Neural progenitor cell (in vitro differentiated cells): Measurements from ENCODE around the gene MS4A7. TPM values are rescaled to one million over a fixed set of nuclear protein-coding genes. Genes with fewer than 3 reads are reported as not detected.

Experiments used
- DNase-seq: peaks from one replicate; pipeline ENCODE4 v3.0.0-alpha.2; 2016; ENCODE audit warnings: low spot score
- H2AFZ ChIP-seq: fragments of 200-600 bp; sonication (generic); replicated peaks from 2 replicates; pipeline ENCODE4 v1.6.1; 2016; ENCODE audit warnings: antibody characterized with exemption
- H3F3A ChIP-seq: fragments of 200-600 bp; sonication (generic); 2 replicates; pipeline ENCODE4 v1.6.1; 2016; ENCODE audit warnings: antibody characterized with exemption, low read depth
- H3K27ac ChIP-seq: fragments of 200-600 bp; sonication (generic); 2 replicates; pipeline ENCODE4 v1.5.1; 2016; ENCODE audit warnings: mild to moderate bottlenecking
- H3K27me3 ChIP-seq: fragments of 200-600 bp; sonication (generic); 2 replicates; pipeline ENCODE4 v1.6.1; 2016; ENCODE audit warnings: mild to moderate bottlenecking, moderate library complexity
- H3K36me3 ChIP-seq: fragments of 200-600 bp; sonication (generic); 2 replicates; pipeline ENCODE4 v1.5.1; 2016
- H3K4me1 ChIP-seq: fragments of 200-600 bp; sonication (generic); 2 replicates; pipeline ENCODE4 v1.6.1; 2016; ENCODE audit warnings: mixed run types
- H3K4me2 ChIP-seq: fragments of 200-600 bp; sonication (generic); 2 replicates; pipeline ENCODE4 v1.6.1; 2016
- H3K4me3 ChIP-seq: fragments of 200-600 bp; sonication (generic); 2 replicates; pipeline ENCODE4 v1.5.1; 2016
- H3K79me2 ChIP-seq: fragments of 200-600 bp; sonication (generic); 2 replicates; pipeline ENCODE4 v1.6.1; 2016; ENCODE audit warnings: low read depth
- H3K9ac ChIP-seq: fragments of 200-600 bp; sonication (generic); 2 replicates; pipeline ENCODE4 v1.6.1; 2016
- H3K9me3 ChIP-seq: fragments of 200-600 bp; sonication (generic); 2 replicates; pipeline ENCODE4 v1.5.1; 2016; ENCODE audit warnings: low read depth
- H4K20me1 ChIP-seq: fragments of 200-600 bp; sonication (generic); 2 replicates; pipeline ENCODE4 v1.6.1; 2016; ENCODE audit warnings: low read depth
- H3K27ac Mint-ChIP-seq: 3 replicates; pipeline ENCODE4 v1.8.0; 2021; ENCODE audit warnings: mixed read lengths
- H3K27me3 Mint-ChIP-seq: 2 replicates; pipeline ENCODE4 v1.8.0; 2022; ENCODE audit warnings: low read depth, mild to moderate bottlenecking, inconsistent platforms, moderate library complexity, mixed read lengths; ENCODE audit not compliant: insufficient read depth
- H3K36me3 Mint-ChIP-seq: 3 replicates; pipeline ENCODE4 v1.8.0; 2021; ENCODE audit warnings: mixed read lengths
- H3K4me1 Mint-ChIP-seq: 3 replicates; pipeline ENCODE4 v1.8.0; 2021; ENCODE audit warnings: mixed read lengths
- H3K4me3 Mint-ChIP-seq: 3 replicates; pipeline ENCODE4 v1.8.0; 2021; ENCODE audit warnings: mild to moderate bottlenecking, moderate library complexity, mixed read lengths
- H3K9me3 Mint-ChIP-seq: 3 replicates; pipeline ENCODE4 v1.8.0; 2020; ENCODE audit warnings: mixed read lengths
- EZH2 ChIP-seq: fragments of 200-600 bp; sonication (generic); IDR thresholded peaks from 2 replicates; pipeline ENCODE4 v1.6.1; 2017; ENCODE audit warnings: antibody characterized with exemption, mild to moderate bottlenecking, moderate library complexity
- EZH2phosphoT487 ChIP-seq: fragments of 200-600 bp; sonication (generic); IDR thresholded peaks from 2 replicates; pipeline ENCODE4 v1.6.1; 2017; ENCODE audit warnings: antibody characterized with exemption
- total RNA-seq: library from RNA; depleted of rRNA; stranded (reverse); fragments of >200 nt; gene quantifications from 2 replicates; pipeline ENCODE4 v1.2.3, GENCODE V29; 2015; ENCODE audit warnings: low replicate concordance
- TF ChIP-seq, protein P1 (sequence below): fragments of 200-600 bp; sonication (generic); IDR thresholded peaks from 2 replicates; pipeline ENCODE4 v1.5.1; 2017; ENCODE audit warnings: antibody characterized with exemption, mild to moderate bottlenecking

Gene MS4A7
- total RNA-seq, 1 donor from 2014 or later = not detected

DNA sequence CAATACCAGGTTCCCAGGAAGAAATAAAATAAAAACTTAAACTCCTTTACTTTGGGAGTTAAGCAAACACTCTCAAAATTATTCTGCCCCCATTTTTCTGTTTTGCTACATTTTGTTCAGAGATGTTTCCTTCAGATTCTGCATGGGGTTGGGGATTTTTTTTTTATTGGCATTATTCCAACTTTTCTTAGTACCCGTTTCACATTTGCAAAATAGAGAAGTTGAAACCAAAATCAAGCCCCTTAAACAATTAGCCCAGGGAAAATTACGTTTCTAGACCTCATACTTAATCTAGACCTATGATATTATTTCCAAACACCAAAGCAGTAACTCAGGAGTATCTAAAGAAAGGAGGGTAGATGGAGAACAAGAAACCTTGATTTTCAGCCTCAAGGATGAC, 20.6 kb upstream of the MS4A7 start:
- H3K36me3 Mint-ChIP-seq = no peaks in the 10 kb centered on the region
- no peak for TF ChIP-seq EZH2
- TF ChIP-seq, protein P1, sequence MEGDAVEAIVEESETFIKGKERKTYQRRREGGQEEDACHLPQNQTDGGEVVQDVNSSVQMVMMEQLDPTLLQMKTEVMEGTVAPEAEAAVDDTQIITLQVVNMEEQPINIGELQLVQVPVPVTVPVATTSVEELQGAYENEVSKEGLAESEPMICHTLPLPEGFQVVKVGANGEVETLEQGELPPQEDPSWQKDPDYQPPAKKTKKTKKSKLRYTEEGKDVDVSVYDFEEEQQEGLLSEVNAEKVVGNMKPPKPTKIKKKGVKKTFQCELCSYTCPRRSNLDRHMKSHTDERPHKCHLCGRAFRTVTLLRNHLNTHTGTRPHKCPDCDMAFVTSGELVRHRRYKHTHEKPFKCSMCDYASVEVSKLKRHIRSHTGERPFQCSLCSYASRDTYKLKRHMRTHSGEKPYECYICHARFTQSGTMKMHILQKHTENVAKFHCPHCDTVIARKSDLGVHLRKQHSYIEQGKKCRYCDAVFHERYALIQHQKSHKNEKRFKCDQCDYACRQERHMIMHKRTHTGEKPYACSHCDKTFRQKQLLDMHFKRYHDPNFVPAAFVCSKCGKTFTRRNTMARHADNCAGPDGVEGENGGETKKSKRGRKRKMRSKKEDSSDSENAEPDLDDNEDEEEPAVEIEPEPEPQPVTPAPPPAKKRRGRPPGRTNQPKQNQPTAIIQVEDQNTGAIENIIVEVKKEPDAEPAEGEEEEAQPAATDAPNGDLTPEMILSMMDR = no peak
- TF ChIP-seq EZH2phosphoT487 = no peak
- H3K4me3 Mint-ChIP-seq = no peak overlapping the region
- no peak for DNase-seq
- Histone ChIP-seq H3K4me3 (no peak overlapping the region), H3K36me3 (no peaks in the 10 kb centered on the region), H3K4me2 (no peak overlapping the region), H3K4me1 (no peaks in the 10 kb centered on the region), H3F3A (no peaks in the 10 kb centered on the region), H3K9ac (no peak overlapping the region), H3K79me2 (no peaks in the 10 kb centered on the region), H2AFZ (no peak overlapping the region), H3K27me3 (no peaks in the 10 kb centered on the region), H3K27ac (no peak overlapping the region), H4K20me1 (no peaks in the 10 kb centered on the region), H3K9me3 (no peaks in the 10 kb centered on the region)
- peaks cover 7% of the 10 kb centered on the region for H3K9me3 Mint-ChIP-seq
- H3K4me1 Mint-ChIP-seq = no peaks in the 10 kb centered on the region
- H3K27me3 Mint-ChIP-seq = no peaks in the 10 kb centered on the region
- no peak overlapping the region for H3K27ac Mint-ChIP-seq

GRCh38 chr11:60360621-60361020, 17.7 kb upstream of the MS4A7 start:
- H4K20me1 ChIP-seq = no peaks in the 10 kb centered on the region
- Mint-ChIP-seq H3K27me3 (no peaks in the 10 kb centered on the region), H3K9me3 (peaks cover 8% of the 10 kb centered on the region), H3K4me1 (no peaks in the 10 kb centered on the region), H3K4me3 (no peak overlapping the region), H3K36me3 (no peaks in the 10 kb centered on the region), H3K27ac (no peak overlapping the region)
- no peaks in the 10 kb centered on the region for H3K9me3 ChIP-seq
- H3K4me3 ChIP-seq = no peak overlapping the region
- no peaks in the 10 kb centered on the region for H3F3A ChIP-seq
- H3K79me2 ChIP-seq = no peaks in the 10 kb centered on the region
- no peak for DNase-seq
- H3K27me3 ChIP-seq = no peaks in the 10 kb centered on the region
- H3K27ac ChIP-seq = no peak overlapping the region
- no peak overlapping the region for H3K4me2 ChIP-seq
- TF ChIP-seq EZH2phosphoT487 (no peak), EZH2 (no peak)
- TF ChIP-seq, protein P1 = no peak
- no peak overlapping the region for H2AFZ ChIP-seq
- H3K9ac ChIP-seq = no peak overlapping the region
- H3K36me3 ChIP-seq = no peaks in the 10 kb centered on the region
- H3K4me1 ChIP-seq = peaks cover 4% of the 10 kb centered on the region

- no peak for DNase-seq
- no peaks in the 10 kb centered on the region for H3F3A ChIP-seq
- Mint-ChIP-seq H3K9me3 (peaks cover 8% of the 10 kb centered on the region), H3K4me3 (no peak overlapping the region), H3K27me3 (no peaks in the 10 kb centered on the region), H3K4me1 (no peaks in the 10 kb centered on the region), H3K36me3 (no peaks in the 10 kb centered on the region), H3K27ac (no peak overlapping the region)
- no peak overlapping the region for H3K27ac ChIP-seq
- peaks cover 4% of the 10 kb centered on the region for H3K4me1 ChIP-seq
- TF ChIP-seq EZH2phosphoT487 = no peak
- TF ChIP-seq EZH2 = no peak
- TF ChIP-seq, protein P1 = no peak
- no peak overlapping the region for H3K4me2 ChIP-seq
- H4K20me1 ChIP-seq = no peaks in the 10 kb centered on the region
- H3K4me3 ChIP-seq = no peak overlapping the region
- H3K36me3 ChIP-seq = no peaks in the 10 kb centered on the region
- no peak overlapping the region for H2AFZ ChIP-seq
- no peaks in the 10 kb centered on the region for H3K27me3 ChIP-seq
- H3K9me3 ChIP-seq = peaks cover 5% of the 10 kb centered on the region
- no peaks in the 10 kb centered on the region for H3K79me2 ChIP-seq
- no peak overlapping the region for H3K9ac ChIP-seq
Observed at GRCh38 chr11:60362241-60362640, 16.1 kb upstream of the MS4A7 start.
